Embryonic facial prominence (tissue), 1 donor: ENCODE data around the gene OGG1.

ENCODE experiments used
- DNase-seq: peaks from one replicate; pipeline ENCODE4 v3.0.0-alpha.2; 2016; ENCODE audit errors: extremely low spot score

The OGG1 gene

GRCh38 chr3:9749645-9750555 lies at the start of gene OGG1:
OGG1 (plus strand) TSS chr3:9749952; CDS start chr3:9750287, 335 bp downstream.
- DNase-seq = peak; percentile 90

GRCh38 chr3:9700536-9700935 lies 49.2 kb upstream of the OGG1 start:
- no peak for DNase-seq

- DNase-seq = no peak
These were observed 48.7 kb upstream of the OGG1 start for GRCh38 chr3:9701006-9701405.

GRCh38 chr3:9701711-9702110 lies 48.0 kb upstream of the OGG1 start:
- no peak for DNase-seq

GRCh38 chr3:9703240-9703639 lies 46.5 kb upstream of the OGG1 start:
- no peak for DNase-seq

- DNase-seq = no peak
These were observed 45.9 kb upstream of the OGG1 start, which contains the start of gene CPNE9 for GRCh38 chr3:9703736-9704346. CPNE9 (plus strand) TSS chr3:9703833; CDS start chr3:9703997, 164 bp downstream.

- DNase-seq = no peak
These were observed 45.1 kb upstream of the OGG1 start for GRCh38 chr3:9704347-9705322.

GRCh38 chr3:9710174-9710739 lies 39.5 kb upstream of the OGG1 start:
- no peak for DNase-seq

GRCh38 chr3:9712415-9712814 lies 37.3 kb upstream of the OGG1 start:
- DNase-seq = no peak

- no peak for DNase-seq
These were observed 36.6 kb upstream of the OGG1 start for GRCh38 chr3:9713142-9713541.

GRCh38 chr3:9715136-9715535 lies 34.6 kb upstream of the OGG1 start:
- no peak for DNase-seq

- DNase-seq = no peak
These were observed 33.9 kb upstream of the OGG1 start for GRCh38 chr3:9715764-9716437.

GRCh38 chr3:9716801-9717555 lies 32.8 kb upstream of the OGG1 start:
- no peak for DNase-seq

- no peak for DNase-seq
These were observed 32.2 kb upstream of the OGG1 start for GRCh38 chr3:9717563-9717962.

- DNase-seq = no peak
These were observed 31.6 kb upstream of the OGG1 start for GRCh38 chr3:9718118-9718517.

- DNase-seq = no peak
These were observed 28.6 kb upstream of the OGG1 start for GRCh38 chr3:9721015-9721699.

- DNase-seq = no peak
These were observed 28.1 kb upstream of the OGG1 start for GRCh38 chr3:9721700-9722060.

GRCh38 chr3:9725775-9726515 lies 23.8 kb upstream of the OGG1 start:
- DNase-seq = no peak

GRCh38 chr3:9727041-9727595 lies 22.6 kb upstream of the OGG1 start:
- no peak for DNase-seq
